Hepatocyte (in vitro differentiated cells): ENCODE data around the gene GPI. TPM values are rescaled to one million over a fixed set of nuclear protein-coding genes. Genes with fewer than 3 reads are reported as not detected.

Experiments
- DNase-seq: peaks from one replicate; pipeline ENCODE4 v3.0.0-alpha.2; 2016; ENCODE audit warnings: low spot score
- H2AFZ ChIP-seq: fragments of 200-600 bp; sonication (generic); 2 replicates; pipeline ENCODE4 v1.6.0; 2016; ENCODE audit warnings: antibody characterized with exemption, mild to moderate bottlenecking
- H3K27ac ChIP-seq: fragments of 200-600 bp; sonication (generic); 2 replicates; pipeline ENCODE4 v1.5.1; 2016; ENCODE audit warnings: mild to moderate bottlenecking
- H3K27me3 ChIP-seq: fragments of 200-600 bp; sonication (generic); 2 replicates; pipeline ENCODE4 v1.6.1; 2016
- H3K36me3 ChIP-seq: fragments of 200-600 bp; sonication (generic); replicated peaks from 2 replicates; pipeline ENCODE4 v1.5.1; 2016; ENCODE audit warnings: low read depth; ENCODE audit not compliant: insufficient read depth
- H3K4me1 ChIP-seq: fragments of 200-600 bp; sonication (generic); 2 replicates; pipeline ENCODE4 v1.5.1; 2016; ENCODE audit warnings: mild to moderate bottlenecking, moderate library complexity; ENCODE audit not compliant: insufficient read depth
- H3K4me2 ChIP-seq: fragments of 200-600 bp; sonication (generic); 2 replicates; pipeline ENCODE4 v1.6.0; 2016
- H3K4me3 ChIP-seq: fragments of 200-600 bp; sonication (generic); 2 replicates; pipeline ENCODE4 v1.5.1; 2016; ENCODE audit warnings: mild to moderate bottlenecking
- H3K79me2 ChIP-seq: fragments of 200-600 bp; sonication (generic); 2 replicates; pipeline ENCODE4 v1.6.0; 2017; ENCODE audit warnings: mild to moderate bottlenecking
- H3K9me2 ChIP-seq: fragments of 200-600 bp; sonication (generic); replicated peaks from 2 replicates; pipeline ENCODE4 v1.6.0; 2017; ENCODE audit warnings: mild to moderate bottlenecking; ENCODE audit not compliant: insufficient read depth
- H3K9me3 ChIP-seq: fragments of 200-600 bp; sonication (generic); 2 replicates; pipeline ENCODE4 v1.5.1; 2016; ENCODE audit warnings: low read depth, mild to moderate bottlenecking
- H4K20me1 ChIP-seq: fragments of 200-600 bp; sonication (generic); 2 replicates; pipeline ENCODE4 v1.6.0; 2016; ENCODE audit warnings: mild to moderate bottlenecking; ENCODE audit not compliant: insufficient read depth, poor library complexity, severe bottlenecking
- EZH2 ChIP-seq: fragments of 200-600 bp; sonication (generic); IDR thresholded peaks from 2 replicates; pipeline ENCODE4 v1.6.1; 2016; ENCODE audit warnings: antibody characterized with exemption, mild to moderate bottlenecking, borderline replicate concordance
- EZH2phosphoT487 ChIP-seq: fragments of 200-600 bp; sonication (generic); IDR thresholded peaks from one replicate; pipeline ENCODE4 v1.6.1; 2018; ENCODE audit warnings: antibody characterized with exemption, mild to moderate bottlenecking, low read depth, moderate library complexity; ENCODE audit not compliant: unreplicated experiment, severe bottlenecking
- WGBS: methylation state at CpG from one replicate; pipeline ENCODE4 v1.1.6; 2016; ENCODE audit warnings: low lambda C conversion rate; ENCODE audit errors: missing lambda C conversion rate; 5-methylcytosine and 5-hydroxymethylcytosine counted together
- polyA plus RNA-seq: library from polyadenylated mRNA; unstranded; fragments of >200 nt; fragmentation: Nextera tagmentation; extraction: Ambion mirVana; gene quantifications from 2 replicates; pipeline ENCODE4 v1.2.1, GENCODE V29; 2016
- total RNA-seq: library from RNA; depleted of rRNA; stranded (reverse); fragments of >200 nt; gene quantifications from 2 replicates; pipeline ENCODE4 v1.2.3, GENCODE V29; 2014
- TF ChIP-seq, protein P1 (sequence below): fragments of 200-600 bp; sonication (generic); IDR thresholded peaks from 2 replicates; pipeline ENCODE4 v1.5.1; 2016; ENCODE audit warnings: antibody characterized with exemption, mild to moderate bottlenecking; ENCODE audit not compliant: poor library complexity

Gene GPI
- total and polyA plus RNA-seq, 2 experiments from 2014 or later, result 117 to 120 TPM

GRCh38 chr19:34404109-34404909 lies 39.3 kb downstream of the GPI start, which contains the start of gene PDCD2L:
Gene PDCD2L (plus strand): TSS chr19:34404399. CDS start chr19:34404431, 32 bp downstream.
- Histone ChIP-seq H3K4me3 (peak within 1 kb of the TSS; percentile 80), H3K9me2 (no peaks in the 10 kb centered on the region), H4K20me1 (no peaks in the 10 kb centered on the region), H2AFZ (peak within 1 kb of the TSS; percentile 96), H3K9me3 (no peaks in the 10 kb centered on the region), H3K79me2 (peaks cover 15% of the 10 kb centered on the region), H3K27me3 (no peaks in the 10 kb centered on the region), H3K27ac (peak within 1 kb of the TSS; percentile 72), H3K4me2 (peak within 1 kb of the TSS; percentile 99), H3K36me3 (no peaks in the 10 kb centered on the region), H3K4me1 (no peaks in the 10 kb centered on the region)
- no peak for TF ChIP-seq EZH2
- no peak for TF ChIP-seq EZH2phosphoT487
- TF ChIP-seq, protein P1, sequence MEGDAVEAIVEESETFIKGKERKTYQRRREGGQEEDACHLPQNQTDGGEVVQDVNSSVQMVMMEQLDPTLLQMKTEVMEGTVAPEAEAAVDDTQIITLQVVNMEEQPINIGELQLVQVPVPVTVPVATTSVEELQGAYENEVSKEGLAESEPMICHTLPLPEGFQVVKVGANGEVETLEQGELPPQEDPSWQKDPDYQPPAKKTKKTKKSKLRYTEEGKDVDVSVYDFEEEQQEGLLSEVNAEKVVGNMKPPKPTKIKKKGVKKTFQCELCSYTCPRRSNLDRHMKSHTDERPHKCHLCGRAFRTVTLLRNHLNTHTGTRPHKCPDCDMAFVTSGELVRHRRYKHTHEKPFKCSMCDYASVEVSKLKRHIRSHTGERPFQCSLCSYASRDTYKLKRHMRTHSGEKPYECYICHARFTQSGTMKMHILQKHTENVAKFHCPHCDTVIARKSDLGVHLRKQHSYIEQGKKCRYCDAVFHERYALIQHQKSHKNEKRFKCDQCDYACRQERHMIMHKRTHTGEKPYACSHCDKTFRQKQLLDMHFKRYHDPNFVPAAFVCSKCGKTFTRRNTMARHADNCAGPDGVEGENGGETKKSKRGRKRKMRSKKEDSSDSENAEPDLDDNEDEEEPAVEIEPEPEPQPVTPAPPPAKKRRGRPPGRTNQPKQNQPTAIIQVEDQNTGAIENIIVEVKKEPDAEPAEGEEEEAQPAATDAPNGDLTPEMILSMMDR, result no peak
- under 1% methylated on average over 68 of the region's 69 CpGs for WGBS
- peak; percentile 96 for DNase-seq

DNA sequence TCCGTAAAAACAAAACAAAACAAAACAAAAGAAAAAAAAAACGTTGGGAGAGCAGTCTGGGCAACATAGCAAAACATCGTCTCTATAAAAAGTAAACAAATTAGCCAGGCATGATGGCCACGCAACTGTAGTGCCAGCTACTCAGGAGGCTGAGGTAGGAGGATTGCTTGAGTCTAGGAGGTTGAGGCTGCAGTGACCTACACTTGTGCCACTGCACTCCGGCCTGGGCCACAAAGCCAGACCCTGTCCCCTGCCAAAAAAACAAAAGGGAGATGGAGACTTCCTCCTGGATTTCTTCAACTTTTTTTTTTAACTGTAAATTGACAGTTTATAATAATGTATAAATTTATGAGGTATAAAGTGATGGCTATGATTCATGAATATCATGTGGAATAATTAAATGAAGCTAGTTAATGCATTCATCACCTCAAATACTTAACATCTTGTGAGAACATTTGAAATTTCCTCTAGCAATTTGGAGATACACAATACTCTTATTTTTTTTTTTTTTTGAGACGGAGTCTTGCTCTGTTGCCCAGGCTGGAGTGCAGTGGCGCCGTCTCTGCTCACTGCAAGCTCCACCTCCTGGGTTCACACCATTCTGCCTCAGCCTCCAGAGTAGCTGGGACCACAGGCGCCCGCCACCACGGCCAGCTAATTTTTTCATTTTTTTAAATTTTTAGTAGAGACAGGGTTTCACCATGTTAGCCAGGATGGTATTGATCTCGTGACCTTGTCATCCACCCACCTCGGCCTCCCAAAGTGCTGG lies 41.1 kb downstream of the GPI start:
- Histone ChIP-seq H3K27ac (no peak overlapping the region), H3K79me2 (peaks cover 15% of the 10 kb centered on the region), H3K4me1 (no peaks in the 10 kb centered on the region), H2AFZ (no peak overlapping the region), H3K4me2 (no peak overlapping the region), H3K9me3 (no peaks in the 10 kb centered on the region), H3K27me3 (no peaks in the 10 kb centered on the region), H3K36me3 (no peaks in the 10 kb centered on the region), H3K4me3 (no peak overlapping the region), H4K20me1 (no peaks in the 10 kb centered on the region), H3K9me2 (no peaks in the 10 kb centered on the region)
- DNase-seq, result no peak
- 87% methylated on average over 13 of the region's 13 CpGs for WGBS
- TF ChIP-seq EZH2, result no peak
- TF ChIP-seq, protein P1, result no peak
- TF ChIP-seq EZH2phosphoT487, result no peak

- Histone ChIP-seq H3K4me3 (no peak overlapping the region), H3K27me3 (no peaks in the 10 kb centered on the region), H3K4me2 (no peak overlapping the region), H3K79me2 (peaks cover 15% of the 10 kb centered on the region), H3K4me1 (no peaks in the 10 kb centered on the region), H4K20me1 (no peaks in the 10 kb centered on the region), H2AFZ (no peak overlapping the region), H3K36me3 (no peaks in the 10 kb centered on the region), H3K9me3 (no peaks in the 10 kb centered on the region), H3K27ac (no peak overlapping the region), H3K9me2 (no peaks in the 10 kb centered on the region)
- WGBS, result 89% methylated on average over 8 of the region's 8 CpGs
- no peak for DNase-seq
- TF ChIP-seq EZH2phosphoT487 (no peak), EZH2 (no peak)
- TF ChIP-seq, protein P1, result no peak
These were observed 43.4 kb downstream of the GPI start for GRCh38 chr19:34408411-34408810.
